ENCODE measurements around the gene SPECC1L.

SPECC1L gene, protein sequence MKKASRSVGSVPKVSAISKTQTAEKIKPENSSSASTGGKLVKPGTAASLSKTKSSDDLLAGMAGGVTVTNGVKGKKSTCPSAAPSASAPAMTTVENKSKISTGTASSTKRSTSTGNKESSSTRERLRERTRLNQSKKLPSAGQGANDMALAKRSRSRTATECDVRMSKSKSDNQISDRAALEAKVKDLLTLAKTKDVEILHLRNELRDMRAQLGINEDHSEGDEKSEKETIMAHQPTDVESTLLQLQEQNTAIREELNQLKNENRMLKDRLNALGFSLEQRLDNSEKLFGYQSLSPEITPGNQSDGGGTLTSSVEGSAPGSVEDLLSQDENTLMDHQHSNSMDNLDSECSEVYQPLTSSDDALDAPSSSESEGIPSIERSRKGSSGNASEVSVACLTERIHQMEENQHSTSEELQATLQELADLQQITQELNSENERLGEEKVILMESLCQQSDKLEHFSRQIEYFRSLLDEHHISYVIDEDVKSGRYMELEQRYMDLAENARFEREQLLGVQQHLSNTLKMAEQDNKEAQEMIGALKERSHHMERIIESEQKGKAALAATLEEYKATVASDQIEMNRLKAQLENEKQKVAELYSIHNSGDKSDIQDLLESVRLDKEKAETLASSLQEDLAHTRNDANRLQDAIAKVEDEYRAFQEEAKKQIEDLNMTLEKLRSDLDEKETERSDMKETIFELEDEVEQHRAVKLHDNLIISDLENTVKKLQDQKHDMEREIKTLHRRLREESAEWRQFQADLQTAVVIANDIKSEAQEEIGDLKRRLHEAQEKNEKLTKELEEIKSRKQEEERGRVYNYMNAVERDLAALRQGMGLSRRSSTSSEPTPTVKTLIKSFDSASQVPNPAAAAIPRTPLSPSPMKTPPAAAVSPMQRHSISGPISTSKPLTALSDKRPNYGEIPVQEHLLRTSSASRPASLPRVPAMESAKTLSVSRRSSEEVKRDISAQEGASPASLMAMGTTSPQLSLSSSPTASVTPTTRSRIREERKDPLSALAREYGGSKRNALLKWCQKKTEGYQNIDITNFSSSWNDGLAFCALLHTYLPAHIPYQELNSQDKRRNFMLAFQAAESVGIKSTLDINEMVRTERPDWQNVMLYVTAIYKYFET

DNA sequence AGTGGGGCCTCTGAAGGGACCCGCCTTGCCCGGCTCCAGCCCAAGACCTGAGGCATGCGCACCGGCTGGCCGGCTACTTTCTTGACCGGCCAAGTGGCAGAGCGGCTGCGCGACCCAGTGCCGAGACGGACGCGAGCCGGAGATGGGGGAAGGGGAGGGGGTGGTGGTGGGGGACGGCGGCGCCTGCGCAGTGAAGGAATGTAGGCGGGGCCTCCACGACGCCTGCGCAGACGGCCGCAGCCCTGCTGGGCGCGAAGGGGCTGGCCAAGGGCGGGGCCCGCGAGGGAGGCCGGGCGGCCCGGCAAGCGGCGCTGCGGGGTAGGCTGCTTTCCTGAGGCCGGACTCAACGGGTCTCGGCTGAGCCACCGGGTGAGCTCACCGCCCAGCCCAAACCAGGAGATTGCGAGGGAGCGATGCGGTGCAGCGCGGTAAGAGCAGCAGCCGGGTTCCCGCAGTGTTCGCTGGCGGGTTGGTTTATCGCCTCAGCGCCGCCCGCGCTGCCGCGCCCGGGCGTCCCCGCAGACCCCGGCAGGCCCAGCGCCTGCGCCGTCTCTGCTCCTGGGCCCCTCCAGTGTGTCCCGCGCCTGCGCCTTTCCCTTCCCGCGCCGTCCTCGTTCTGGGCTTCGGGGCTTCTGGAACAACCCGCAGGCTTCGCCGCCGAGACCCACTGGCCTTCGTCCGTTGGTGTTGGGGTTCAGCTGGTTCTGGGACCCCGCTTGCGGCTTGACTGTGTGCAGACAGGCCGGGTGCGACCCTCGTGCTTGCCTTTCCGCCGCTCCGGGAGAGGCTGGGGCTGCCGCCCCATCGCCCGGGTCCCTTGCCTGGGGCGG, at the start of gene SPECC1L:
Gene SPECC1L (plus strand): TSS at position 276 of the 830 bp plus-strand sequence. CDS start 31,401 bp downstream, outside the sequence.
- Histone ChIP-seq H3K27ac (ENCODE audit: low read length) (peak within 1 kb of the TSS; percentile 67), H3K9me3 (ENCODE audit: insufficient read depth, low read depth, low read length) (no peaks in the 10 kb centered on the region), H3K36me3 (ENCODE audit: insufficient read depth, low read depth, low read length) (no peaks in the 10 kb centered on the region), H3K4me1 (ENCODE audit: insufficient read depth, low read length) (peaks cover 9% of the 10 kb centered on the region; the same call in 1 of the 2 replicates), H3K4me3 (ENCODE audit: low read length) (peak within 1 kb of the TSS; percentile 86), H3K9ac (ENCODE audit: low read depth, low read length) (peak within 1 kb of the TSS; percentile 98), H3K27me3 (ENCODE audit: insufficient read depth, low read length) (no peaks in the 10 kb centered on the region)

- Histone ChIP-seq H3K9me3 (ENCODE audit: insufficient read depth, low read depth, low read length) (no peaks in the 10 kb centered on the region), H3K4me1 (ENCODE audit: insufficient read depth, low read length) (no peaks in the 10 kb centered on the region), H3K27ac (ENCODE audit: low read length) (no peak overlapping the region), H3K27me3 (ENCODE audit: insufficient read depth, low read length) (no peaks in the 10 kb centered on the region), H3K36me3 (ENCODE audit: insufficient read depth, low read depth, low read length) (no peaks in the 10 kb centered on the region), H3K4me3 (ENCODE audit: low read length) (no peak overlapping the region), H3K9ac (ENCODE audit: low read depth, low read length) (no peak overlapping the region)
These were observed 46.2 kb upstream of the SPECC1L start for GRCh38 chr22:24224468-24224867.

- Histone ChIP-seq H3K4me1 (ENCODE audit: insufficient read depth, low read length) (no peaks in the 10 kb centered on the region), H3K27ac (ENCODE audit: low read length) (no peak overlapping the region), H3K9me3 (ENCODE audit: insufficient read depth, low read depth, low read length) (no peaks in the 10 kb centered on the region), H3K9ac (ENCODE audit: low read depth, low read length) (no peak overlapping the region), H3K27me3 (ENCODE audit: insufficient read depth, low read length) (no peaks in the 10 kb centered on the region), H3K36me3 (ENCODE audit: insufficient read depth, low read depth, low read length) (no peaks in the 10 kb centered on the region), H3K4me3 (ENCODE audit: low read length) (no peak overlapping the region)
These were observed 45.5 kb upstream of the SPECC1L start for GRCh38 chr22:24225044-24225601.

- no peaks in the 10 kb centered on the region for H3K36me3 ChIP-seq (ENCODE audit: insufficient read depth, low read depth, low read length)
- H3K27ac ChIP-seq (ENCODE audit: low read length), result no peak overlapping the region
- H3K9ac ChIP-seq (ENCODE audit: low read depth, low read length), result no peak overlapping the region
- H3K4me1 ChIP-seq (ENCODE audit: insufficient read depth, low read length), result no peaks in the 10 kb centered on the region
- no peak overlapping the region for H3K4me3 ChIP-seq (ENCODE audit: low read length)
- no peaks in the 10 kb centered on the region for H3K9me3 ChIP-seq (ENCODE audit: insufficient read depth, low read depth, low read length)
- no peaks in the 10 kb centered on the region for H3K27me3 ChIP-seq (ENCODE audit: insufficient read depth, low read length)
These were observed 44.7 kb upstream of the SPECC1L start for GRCh38 chr22:24225951-24226350.

GRCh38 chr22:24230911-24231656, 39.5 kb upstream of the SPECC1L start:
- Histone ChIP-seq H3K9me3 (ENCODE audit: insufficient read depth, low read depth, low read length) (no peaks in the 10 kb centered on the region), H3K4me1 (ENCODE audit: insufficient read depth, low read length) (no peaks in the 10 kb centered on the region), H3K36me3 (ENCODE audit: insufficient read depth, low read depth, low read length) (no peaks in the 10 kb centered on the region), H3K9ac (ENCODE audit: low read depth, low read length) (no peak overlapping the region), H3K4me3 (ENCODE audit: low read length) (no peak overlapping the region), H3K27ac (ENCODE audit: low read length) (no peak overlapping the region), H3K27me3 (ENCODE audit: insufficient read depth, low read length) (no peaks in the 10 kb centered on the region)

DNA sequence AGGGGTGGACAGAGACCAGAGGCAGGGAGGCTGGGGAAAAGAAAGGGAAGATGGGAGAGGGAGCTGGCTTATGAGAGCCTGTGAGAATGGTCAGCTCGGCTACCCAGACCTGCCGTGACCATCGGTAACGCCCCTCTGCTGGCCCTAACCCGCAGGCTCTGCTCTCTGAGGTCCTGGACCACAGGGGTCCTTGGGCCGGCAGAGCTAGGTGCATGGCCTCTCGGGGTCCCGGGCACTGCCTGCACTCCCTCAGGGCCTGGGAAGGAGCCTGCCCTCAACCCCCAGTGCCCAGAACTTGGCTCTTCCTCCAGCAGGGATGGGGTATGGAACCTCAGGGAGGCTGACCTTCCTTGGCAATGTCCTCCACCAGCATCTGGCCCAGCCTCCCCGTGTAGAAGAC, 38.9 kb upstream of the SPECC1L start:
- H3K4me3 ChIP-seq (ENCODE audit: low read length), result no peak overlapping the region
- no peaks in the 10 kb centered on the region for H3K9me3 ChIP-seq (ENCODE audit: insufficient read depth, low read depth, low read length)
- H3K27me3 ChIP-seq (ENCODE audit: insufficient read depth, low read length), result no peaks in the 10 kb centered on the region
- H3K36me3 ChIP-seq (ENCODE audit: insufficient read depth, low read depth, low read length), result no peaks in the 10 kb centered on the region
- H3K27ac ChIP-seq (ENCODE audit: low read length), result no peak overlapping the region
- H3K4me1 ChIP-seq (ENCODE audit: insufficient read depth, low read length), result no peaks in the 10 kb centered on the region
- H3K9ac ChIP-seq (ENCODE audit: low read depth, low read length), result no peak overlapping the region

- no peaks in the 10 kb centered on the region for H3K4me1 ChIP-seq (ENCODE audit: insufficient read depth, low read length)
- H3K27ac ChIP-seq (ENCODE audit: low read length), result no peak overlapping the region
These were observed 38.5 kb upstream of the SPECC1L start for GRCh38 chr22:24232124-24232523.

DNA sequence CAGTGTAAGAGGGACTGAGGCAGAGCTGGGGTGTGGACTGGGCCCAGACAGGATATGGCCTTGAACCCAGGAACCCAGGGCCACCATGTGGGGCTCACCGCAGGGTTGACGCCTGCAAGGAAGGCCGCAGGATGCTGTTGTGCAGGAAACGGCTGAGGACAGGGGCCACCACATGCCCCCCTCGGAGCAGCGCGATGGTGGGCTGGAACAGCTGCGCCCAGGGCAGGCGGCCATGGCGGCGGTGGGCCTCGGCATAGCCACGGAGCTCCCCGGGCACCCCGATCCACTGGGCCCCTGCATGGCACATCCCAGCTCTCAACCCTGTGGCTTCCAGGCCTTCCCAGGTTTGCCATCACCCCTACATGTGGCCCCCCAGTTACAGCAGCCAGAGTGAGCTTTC, 37.9 kb upstream of the SPECC1L start:
- H3K27me3 ChIP-seq (ENCODE audit: insufficient read depth, low read length), result no peaks in the 10 kb centered on the region
- H3K27ac ChIP-seq (ENCODE audit: low read length), result no peak overlapping the region
- no peaks in the 10 kb centered on the region for H3K36me3 ChIP-seq (ENCODE audit: insufficient read depth, low read depth, low read length)

More at GRCh38 chr22:24232124-24232523, 38.5 kb upstream of the SPECC1L start:
- H3K4me3 ChIP-seq (ENCODE audit: low read length), result no peak overlapping the region
- H3K27me3 ChIP-seq (ENCODE audit: insufficient read depth, low read length), result no peaks in the 10 kb centered on the region
- H3K36me3 ChIP-seq (ENCODE audit: insufficient read depth, low read depth, low read length), result no peaks in the 10 kb centered on the region
- H3K9me3 ChIP-seq (ENCODE audit: insufficient read depth, low read depth, low read length), result no peaks in the 10 kb centered on the region
- H3K9ac ChIP-seq (ENCODE audit: low read depth, low read length), result no peak overlapping the region

GRCh38 chr22:24233235-24233634, 37.4 kb upstream of the SPECC1L start:
- H3K9me3 ChIP-seq (ENCODE audit: insufficient read depth, low read depth, low read length), result no peaks in the 10 kb centered on the region
- H3K4me1 ChIP-seq (ENCODE audit: insufficient read depth, low read length), result no peaks in the 10 kb centered on the region
- no peak overlapping the region for H3K27ac ChIP-seq (ENCODE audit: low read length)
- no peak overlapping the region for H3K4me3 ChIP-seq (ENCODE audit: low read length)
- no peaks in the 10 kb centered on the region for H3K27me3 ChIP-seq (ENCODE audit: insufficient read depth, low read length)
- H3K36me3 ChIP-seq (ENCODE audit: insufficient read depth, low read depth, low read length), result no peaks in the 10 kb centered on the region
- H3K9ac ChIP-seq (ENCODE audit: low read depth, low read length), result no peak overlapping the region

More for the DNA sequence above, 37.9 kb upstream of the SPECC1L start:
- H3K4me1 ChIP-seq (ENCODE audit: insufficient read depth, low read length), result no peaks in the 10 kb centered on the region
- H3K9me3 ChIP-seq (ENCODE audit: insufficient read depth, low read depth, low read length), result no peaks in the 10 kb centered on the region
- H3K4me3 ChIP-seq (ENCODE audit: low read length), result no peak overlapping the region
- H3K9ac ChIP-seq (ENCODE audit: low read depth, low read length), result no peak overlapping the region

DNA sequence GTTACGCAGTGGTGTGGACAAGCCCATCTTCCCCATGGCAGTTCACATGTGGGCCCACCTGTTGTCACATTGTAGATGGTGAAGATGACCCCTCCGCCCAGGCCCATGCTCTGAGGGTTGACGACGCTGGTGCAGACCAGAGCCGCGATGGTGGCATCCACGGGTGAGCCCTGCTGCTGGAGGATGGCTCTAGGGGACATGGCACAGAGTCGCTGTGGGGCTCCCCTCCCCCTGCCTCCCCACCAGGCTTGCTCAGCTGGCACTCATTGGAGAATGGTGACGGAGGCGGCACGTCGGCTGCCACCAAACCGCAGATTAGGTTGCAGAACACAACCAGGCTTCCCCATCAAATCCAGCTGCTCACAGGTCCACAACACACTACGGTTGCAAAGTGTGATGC, 36.8 kb upstream of the SPECC1L start:
- Histone ChIP-seq H3K4me1 (ENCODE audit: insufficient read depth, low read length) (no peaks in the 10 kb centered on the region), H3K9me3 (ENCODE audit: insufficient read depth, low read depth, low read length) (no peaks in the 10 kb centered on the region), H3K27ac (ENCODE audit: low read length) (no peak overlapping the region), H3K36me3 (ENCODE audit: insufficient read depth, low read depth, low read length) (no peaks in the 10 kb centered on the region), H3K9ac (ENCODE audit: low read depth, low read length) (no peak overlapping the region), H3K4me3 (ENCODE audit: low read length) (no peak overlapping the region), H3K27me3 (ENCODE audit: insufficient read depth, low read length) (no peaks in the 10 kb centered on the region)
